GM12878 (cell line): ENCODE data around the gene TM9SF4. TPM values are rescaled to one million over a fixed set of nuclear protein-coding genes. Genes with fewer than 3 reads are reported as not detected.
A peak's percentile ranks its signal among the peaks of the same experiment; 100 is the strongest.

Experiments used
- ATAC-seq: fragments of 200-7000 bp; cut with Tn5 transposase; 3 replicates; pipeline ENCODE4 v1.9.1; 2020; ENCODE audit warnings: mild to moderate bottlenecking, moderate library complexity
- BruUV-seq: library from RNA; stranded (reverse); fragments of 400-500 nt; replicated peaks from 2 replicates; lab custom pipeline; 2021; lab: Mats Ljungman, UMichigan
- CTCF ChIA-PET: fragments of 300-600 bp; sonication (Branson Sonifier 250); formaldehyde crosslinking; extraction: SDS; loops from one replicate; lab custom pipeline; 2021; ENCODE audit warnings: inconsistent platforms; lab: Yijun Ruan, JAX
- POLR2A ChIA-PET: fragments of 350-600 bp; formaldehyde crosslinking; extraction: SDS; loops from one replicate; lab custom pipeline; 2021; ENCODE audit warnings: inconsistent platforms; lab: Charles Lee
- RAD21 ChIA-PET: fragments of 300-600 bp; sonication (Branson Sonifier 250); formaldehyde crosslinking; loops from one replicate; lab custom pipeline; 2023; ENCODE audit warnings: antibody characterized with exemption; ENCODE audit not compliant: unreplicated experiment; lab: Charles Lee
- SMC1A ChIA-PET: fragments of 300-600 bp; sonication (Branson Sonifier 250); formaldehyde crosslinking; loops from one replicate; lab custom pipeline; 2023; ENCODE audit not compliant: unreplicated experiment, uncharacterized antibody; lab: Charles Lee
- DNase-seq: peaks from one replicate; pipeline ENCODE4 v3.0.0-alpha.2; 2011; ENCODE audit warnings: low read depth, low spot score
- FAIRE-seq: peaks from 3 replicates; lab custom pipeline; 2011; peaks lifted over from hg19 to GRCh38; lab: Jason Lieb, UNC
- H2AFZ ChIP-seq: 2 replicates; pipeline ENCODE4 v1.6.0; 2011; ENCODE audit warnings: low read depth, low read length, control low read depth; ENCODE audit not compliant: control insufficient read depth
- H3K27ac ChIP-seq: 2 replicates; pipeline ENCODE4 v1.5.1; 2011; ENCODE audit warnings: control low read depth; ENCODE audit not compliant: control insufficient read depth, insufficient read depth
- H3K27me3 ChIP-seq, 2 experiments: replicated peaks in 1 of 2; 2 replicates each; pipeline versions ENCODE4 v1.6.0 to v1.6.1; 2011; ENCODE audit warnings: low read length in 1 of 2; ENCODE audit not compliant: control insufficient read depth in 2 of 2, insufficient read depth in 2 of 2
- H3K36me3 ChIP-seq, 2 experiments: 2 replicates each; pipeline ENCODE4 v1.5.1; 2011; ENCODE audit warnings: low read length in 1 of 2; ENCODE audit not compliant: control insufficient read depth in 2 of 2, insufficient read depth in 2 of 2
- H3K4me1 ChIP-seq: 2 replicates; pipeline ENCODE4 v1.6.1; 2011; ENCODE audit warnings: mild to moderate bottlenecking, low read length, moderate library complexity, mixed read lengths; ENCODE audit not compliant: control insufficient read depth, insufficient read depth
- H3K4me2 ChIP-seq: 2 replicates; pipeline ENCODE4 v1.6.0; 2011; ENCODE audit warnings: control low read depth; ENCODE audit not compliant: control insufficient read depth, insufficient read depth
- H3K4me3 ChIP-seq: fragments of 200-600 bp; sonication (generic); 2 replicates; pipeline ENCODE4 v1.5.1; 2016
- H3K79me2 ChIP-seq: 2 replicates; pipeline ENCODE4 v1.6.0; 2011; ENCODE audit warnings: low read length; ENCODE audit not compliant: control insufficient read depth, insufficient read depth
- H3K9ac ChIP-seq: 2 replicates; pipeline ENCODE4 v1.8.0; 2011; ENCODE audit warnings: low read length, control low read depth, mixed read lengths; ENCODE audit not compliant: control insufficient read depth, insufficient read depth
- H3K9me3 ChIP-seq: replicated peaks from 3 replicates; pipeline ENCODE4 v1.5.1; 2011; ENCODE audit warnings: mild to moderate bottlenecking, low read length; ENCODE audit not compliant: control insufficient read depth, insufficient read depth
- H4K20me1 ChIP-seq: 2 replicates; pipeline ENCODE4 v1.6.0; 2011; ENCODE audit not compliant: control insufficient read depth, insufficient read depth
- ATF3 ChIP-seq: IDR thresholded peaks from 2 replicates; pipeline ENCODE4 v1.6.1; 2011; ENCODE audit warnings: low read depth, mild to moderate bottlenecking, low read length, moderate library complexity, borderline replicate concordance; ENCODE audit errors: extremely low read depth
- BCL11A ChIP-seq: IDR thresholded peaks from 2 replicates; pipeline ENCODE4 v1.6.1; 2011; ENCODE audit warnings: low read depth, low read length
- BCLAF1 ChIP-seq: fragments of 450-650 bp; IDR thresholded peaks from 2 replicates; pipeline ENCODE4 v1.6.1; 2017; ENCODE audit warnings: antibody characterized with exemption, mild to moderate bottlenecking, moderate library complexity
- CBFB ChIP-seq: IDR thresholded peaks from 2 replicates; pipeline ENCODE4 v1.6.1; 2016; ENCODE audit warnings: antibody characterized with exemption, low read depth
- HSF1 ChIP-seq: fragments of 150-350 bp; IDR thresholded peaks from 2 replicates; pipeline ENCODE4 v1.6.1; 2014; ENCODE audit warnings: mild to moderate bottlenecking, low read depth, low read length
- RELA ChIP-seq: fragments of 450-650 bp; IDR thresholded peaks from 2 replicates; pipeline ENCODE4 v1.8.0; 2014; ENCODE audit warnings: borderline replicate concordance; ENCODE audit not compliant: partially characterized antibody
- TCF3 ChIP-seq: IDR thresholded peaks from 2 replicates; pipeline ENCODE4 v1.6.1; 2012; ENCODE audit warnings: low read depth, mild to moderate bottlenecking, low read length, borderline replicate concordance; ENCODE audit not compliant: insufficient read depth
- YBX1 ChIP-seq: fragments of 450-650 bp; IDR thresholded peaks from 2 replicates; pipeline ENCODE4 v1.6.1; 2016; ENCODE audit warnings: antibody characterized with exemption
- ZNF592 ChIP-seq: fragments of 450-650 bp; IDR thresholded peaks from 2 replicates; pipeline ENCODE4 v1.6.1; 2017; ENCODE audit warnings: mild to moderate bottlenecking, moderate library complexity
- WGBS: methylation state at CpG from one replicate; pipeline ENCODE4 v1.1.6; 2016; ENCODE audit warnings: low lambda C conversion rate; ENCODE audit not compliant: insufficient replicate concordance, insufficient coverage; ENCODE audit errors: missing lambda C conversion rate; 5-methylcytosine and 5-hydroxymethylcytosine counted together
- in situ Hi-C: fragments of 300-500 bp; cut with MboI; formaldehyde crosslinking; loops from 9 replicates; pipeline ENCODE4 v1.14.3; 2018; ENCODE audit warnings: mixed read lengths
- intact Hi-C: fragments of 100-400 bp; cut with micrococcal nuclease; formaldehyde crosslinking; loops from one replicate; pipeline ENCODE4 v1.14.2; 2022; ENCODE audit not compliant: unreplicated experiment
- polyA plus RNA-seq, 11 experiments: library from polyadenylated mRNA; depleted of rRNA in 4 of 11; unstranded in 6 of 11; stranded (reverse) in 5 of 11; fragments of >200 nt; fragmentation: Nextera tagmentation in 4 of 11; fragmentation: Illumina TruSeq in 1 of 11; extraction: Ambion mirVana in 4 of 11; extraction: Trizol in 1 of 11; gene quantifications; 1 replicate in 1 of 11; 2 replicates in 10 of 11; pipeline versions ENCODE4 v1.2.1 to v1.2.3, GENCODE V29; 2011 to 2016; ENCODE audit warnings: inconsistent platforms in 2 of 11, missing spikeins in 2 of 11, low read depth in 1 of 11
- total RNA-seq, 4 experiments: library from RNA; depleted of rRNA in 3 of 4; stranded (reverse); fragments of >200 nt in 3 of 4; fragmentation: Illumina TruSeq in 1 of 4; extraction: Trizol in 1 of 4; gene quantifications; 2 replicates each; pipeline versions ENCODE4 v1.2.1 to v1.2.3, GENCODE V29; 2013 to 2021
- TF ChIP-seq, protein P1 (sequence below): fragments of 450-650 bp; IDR thresholded peaks from 2 replicates; pipeline ENCODE4 v1.6.1; 2017; ENCODE audit warnings: mild to moderate bottlenecking, moderate library complexity

TM9SF4 gene
- total and polyA plus RNA-seq, 10 of the 15 experiments (the other 5 are each of a cell fraction or from before 2014, with no cell fraction given): 8.5 to 47.8 (median 24.3) TPM

- CTCF ChIA-PET: interaction anchor here (1.0 to 5.0 kb wide), 3 partner anchors 80 to 273 kb away, joined by 3 to 22 read pairs (median 4); no protein-coding TSS in a partner anchor
- 70% methylated on average over 3 of the region's 3 CpGs for WGBS
- Histone ChIP-seq H4K20me1 (no peaks in the 10 kb centered on the region), H3K4me2 (peak overlapping the region; percentile 95), H3K36me3 (no peaks in the 10 kb centered on the region; a peak in 3 of 4 replicates), H3K27me3 (no peaks in the 10 kb centered on the region), H3K9me3 (no peaks in the 10 kb centered on the region), H3K9ac (peak overlapping the region; percentile 92), H3K27ac (peak overlapping the region; percentile 97), H3K79me2 (peaks cover 47% of the 10 kb centered on the region), H2AFZ (no peak overlapping the region), H3K4me1 (peaks cover 15% of the 10 kb centered on the region), H3K4me3 (peak overlapping the region; percentile 98)
- SMC1A ChIA-PET: interaction anchor here (1.0 to 6.3 kb wide), 3 partner anchors 47 to 249 kb away, joined by 3 to 31 read pairs (median 4); no protein-coding TSS in a partner anchor
- no TSS peak for BruUV-seq
- RAD21 ChIA-PET: no interaction called here
- DNase-seq (no peak), FAIRE-seq (no peak), ATAC-seq (no peak)
- TF ChIP-seq CBFB (no peak), TCF3 (no peak), ZNF592 (no peak), HSF1 (no peak), RELA (no peak), BCLAF1 (no peak), ATF3 (no peak), BCL11A (no peak), YBX1 (no peak)
- TF ChIP-seq, protein P1, sequence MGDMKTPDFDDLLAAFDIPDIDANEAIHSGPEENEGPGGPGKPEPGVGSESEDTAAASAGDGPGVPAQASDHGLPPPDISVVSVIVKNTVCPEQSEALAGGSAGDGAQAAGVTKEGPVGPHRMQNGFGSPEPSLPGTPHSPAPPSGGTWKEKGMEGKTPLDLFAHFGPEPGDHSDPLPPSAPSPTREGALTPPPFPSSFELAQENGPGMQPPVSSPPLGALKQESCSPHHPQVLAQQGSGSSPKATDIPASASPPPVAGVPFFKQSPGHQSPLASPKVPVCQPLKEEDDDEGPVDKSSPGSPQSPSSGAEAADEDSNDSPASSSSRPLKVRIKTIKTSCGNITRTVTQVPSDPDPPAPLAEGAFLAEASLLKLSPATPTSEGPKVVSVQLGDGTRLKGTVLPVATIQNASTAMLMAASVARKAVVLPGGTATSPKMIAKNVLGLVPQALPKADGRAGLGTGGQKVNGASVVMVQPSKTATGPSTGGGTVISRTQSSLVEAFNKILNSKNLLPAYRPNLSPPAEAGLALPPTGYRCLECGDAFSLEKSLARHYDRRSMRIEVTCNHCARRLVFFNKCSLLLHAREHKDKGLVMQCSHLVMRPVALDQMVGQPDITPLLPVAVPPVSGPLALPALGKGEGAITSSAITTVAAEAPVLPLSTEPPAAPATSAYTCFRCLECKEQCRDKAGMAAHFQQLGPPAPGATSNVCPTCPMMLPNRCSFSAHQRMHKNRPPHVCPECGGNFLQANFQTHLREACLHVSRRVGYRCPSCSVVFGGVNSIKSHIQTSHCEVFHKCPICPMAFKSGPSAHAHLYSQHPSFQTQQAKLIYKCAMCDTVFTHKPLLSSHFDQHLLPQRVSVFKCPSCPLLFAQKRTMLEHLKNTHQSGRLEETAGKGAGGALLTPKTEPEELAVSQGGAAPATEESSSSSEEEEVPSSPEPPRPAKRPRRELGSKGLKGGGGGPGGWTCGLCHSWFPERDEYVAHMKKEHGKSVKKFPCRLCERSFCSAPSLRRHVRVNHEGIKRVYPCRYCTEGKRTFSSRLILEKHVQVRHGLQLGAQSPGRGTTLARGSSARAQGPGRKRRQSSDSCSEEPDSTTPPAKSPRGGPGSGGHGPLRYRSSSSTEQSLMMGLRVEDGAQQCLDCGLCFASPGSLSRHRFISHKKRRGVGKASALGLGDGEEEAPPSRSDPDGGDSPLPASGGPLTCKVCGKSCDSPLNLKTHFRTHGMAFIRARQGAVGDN: no peak
- in situ Hi-C loops (no loop called here), intact Hi-C loops (no loop called here)
- POLR2A ChIA-PET: interaction anchor here (1.0 to 1.1 kb wide), 2 partner anchors 13 to 24 kb away, joined by 3 read pairs; no protein-coding TSS in a partner anchor
Observed at GRCh38 chr20:32110727-32111126, 1.2 kb downstream of the TM9SF4 start.
